GM18873 (cell line): ENCODE results near the gene CHMP2B.
A peak's percentile ranks its signal among the peaks of the same experiment; 100 is the strongest.
"Not testable (repeated sequence)": the region's sequence is repeated elsewhere in the genome, so short reads cannot be mapped to it uniquely, and the experiment has no call there.

Experiments
- ATAC-seq: cut with Tn5 transposase; IDR thresholded peaks from one replicate; pipeline ENCODE4 v1.9.1; 2021; ENCODE audit warnings: mild to moderate bottlenecking, moderate library complexity, moderate number of reproducible peaks; ENCODE audit not compliant: unreplicated experiment, low FRiP score

The CHMP2B gene

GRCh38 chr3:87228316-87228715 is 1.2 kb downstream of the CHMP2B start:
- no peak for ATAC-seq

GRCh38 chr3:87229113-87229512 is 2.0 kb downstream of the CHMP2B start:
- ATAC-seq = no peak

- ATAC-seq = no peak
Observed at GRCh38 chr3:87233805-87234204, 6.7 kb downstream of the CHMP2B start.

- no peak for ATAC-seq
Observed at GRCh38 chr3:87236093-87236492, 9.0 kb downstream of the CHMP2B start.

GRCh38 chr3:87246662-87247429 is 19.7 kb downstream of the CHMP2B start:
- no peak for ATAC-seq

- ATAC-seq = no peak
Observed at GRCh38 chr3:87247430-87247773, 20.3 kb downstream of the CHMP2B start.

- not testable (repeated sequence) for ATAC-seq
Observed at GRCh38 chr3:87248231-87248630, 21.1 kb downstream of the CHMP2B start.

GRCh38 chr3:87248831-87249230 is 21.7 kb downstream of the CHMP2B start:
- no peak for ATAC-seq

- ATAC-seq = no peak
Observed at GRCh38 chr3:87250009-87250408, 22.9 kb downstream of the CHMP2B start.

- peak; percentile 59 for ATAC-seq
Observed at GRCh38 chr3:87260270-87260669, 33.2 kb downstream of the CHMP2B start.

- no peak for ATAC-seq
Observed at GRCh38 chr3:87261925-87262324, 34.8 kb downstream of the CHMP2B start.

- no peak for ATAC-seq
Observed at GRCh38 chr3:87267953-87268645, 41.0 kb downstream of the CHMP2B start.

GRCh38 chr3:87268646-87269211 is 41.6 kb downstream of the CHMP2B start:
- ATAC-seq = no peak

GRCh38 chr3:87269723-87270122 is 42.6 kb downstream of the CHMP2B start:
- ATAC-seq = no peak

- no peak for ATAC-seq
Observed at GRCh38 chr3:87270908-87271700, 44.0 kb downstream of the CHMP2B start.

GRCh38 chr3:87272718-87273341 is 45.7 kb downstream of the CHMP2B start:
- peak; percentile 80 for ATAC-seq

- no peak for ATAC-seq
Observed at GRCh38 chr3:87276484-87276883, 49.4 kb downstream of the CHMP2B start, which contains the start of gene POU1F1. Gene POU1F1, minus strand, starts transcription at chr3:87276584. Its CDS starts 122 bp downstream, at chr3:87276462.

- no peak for ATAC-seq
Observed at GRCh38 chr3:87287011-87287410, 59.9 kb downstream of the CHMP2B start.

- no peak for ATAC-seq
Observed at GRCh38 chr3:87288446-87288845, 61.3 kb downstream of the CHMP2B start.

GRCh38 chr3:87298111-87298718 is 71.1 kb downstream of the CHMP2B start:
- ATAC-seq = peak; percentile 87
